ENCODE data around the gene RNF180. TPM values are rescaled to one million over a fixed set of nuclear protein-coding genes. Genes with fewer than 3 reads are reported as not detected.
A peak's percentile ranks its signal among the peaks of the same experiment; 100 is the strongest.

RNF180 gene
- 10 to 100 TPM; 10.0 to 11.3 (median 10.2) TPM for polyA plus RNA-seq (ENCODE audit: insufficient read length in 3 of 3)

GRCh38 chr5:64165500-64166200 lies at the start of gene RNF180:
RNF180 (plus strand) TSS chr5:64165843; CDS start chr5:64200808, 34,965 bp downstream.
- DNase-seq (ENCODE audit: low read depth in 3 of 3, low spot score in 2 of 3) = peak in 2 of 3 donors; percentile 17 to 33

- no peak for DNase-seq (ENCODE audit: low read depth in 3 of 3, low spot score in 2 of 3)
These were observed 40.1 kb upstream of the RNF180 start for GRCh38 chr5:64125521-64125920.

GRCh38 chr5:64126202-64126741 lies 39.4 kb upstream of the RNF180 start:
- DNase-seq (ENCODE audit: low read depth in 3 of 3, low spot score in 2 of 3) = no peak

- DNase-seq (ENCODE audit: low read depth in 3 of 3, low spot score in 2 of 3) = no peak
These were observed 25.6 kb upstream of the RNF180 start for GRCh38 chr5:64140018-64140417.

- no peak for DNase-seq (ENCODE audit: low read depth in 3 of 3, low spot score in 2 of 3)
These were observed 21.0 kb upstream of the RNF180 start for GRCh38 chr5:64144425-64145215.

- DNase-seq (ENCODE audit: low read depth in 3 of 3, low spot score in 2 of 3) = no peak
These were observed 20.3 kb upstream of the RNF180 start for GRCh38 chr5:64145216-64145895.

GRCh38 chr5:64147379-64147778 lies 18.3 kb upstream of the RNF180 start:
- DNase-seq (ENCODE audit: low read depth in 3 of 3, low spot score in 2 of 3) = no peak

GRCh38 chr5:64147849-64148441 lies 17.7 kb upstream of the RNF180 start:
- DNase-seq (ENCODE audit: low read depth in 3 of 3, low spot score in 2 of 3) = no peak

- no peak for DNase-seq (ENCODE audit: low read depth in 3 of 3, low spot score in 2 of 3)
These were observed 16.4 kb upstream of the RNF180 start for GRCh38 chr5:64149268-64149667.

- DNase-seq (ENCODE audit: low read depth in 3 of 3, low spot score in 2 of 3) = no peak
These were observed 15.7 kb upstream of the RNF180 start for GRCh38 chr5:64149857-64150521.

- DNase-seq (ENCODE audit: low read depth in 3 of 3, low spot score in 2 of 3) = no peak
These were observed 9.4 kb upstream of the RNF180 start for GRCh38 chr5:64156261-64156660.

GRCh38 chr5:64158827-64159226 lies 6.8 kb upstream of the RNF180 start:
- DNase-seq (ENCODE audit: low read depth in 3 of 3, low spot score in 2 of 3) = no peak

- no peak for DNase-seq (ENCODE audit: low read depth in 3 of 3, low spot score in 2 of 3)
These were observed 5.4 kb upstream of the RNF180 start for GRCh38 chr5:64160201-64160600.

GRCh38 chr5:64161420-64161819 lies 4.2 kb upstream of the RNF180 start:
- DNase-seq (ENCODE audit: low read depth in 3 of 3, low spot score in 2 of 3) = no peak

- no peak for DNase-seq (ENCODE audit: low read depth in 3 of 3, low spot score in 2 of 3)
These were observed 2.5 kb upstream of the RNF180 start for GRCh38 chr5:64163135-64163534.

GRCh38 chr5:64163746-64164145 lies 1.9 kb upstream of the RNF180 start:
- no peak for DNase-seq (ENCODE audit: low read depth in 3 of 3, low spot score in 2 of 3)

- DNase-seq (ENCODE audit: low read depth in 3 of 3, low spot score in 2 of 3) = no peak
These were observed 1.5 kb upstream of the RNF180 start for GRCh38 chr5:64164166-64164565.

- peak in 1 of 3 donors; percentile 19 for DNase-seq (ENCODE audit: low read depth in 3 of 3, low spot score in 2 of 3)
These were observed 513 bp upstream of the RNF180 start for GRCh38 chr5:64165160-64165499.

- DNase-seq (ENCODE audit: low read depth in 3 of 3, low spot score in 2 of 3) = peak in 2 of 3 donors; percentile 17 to 29
These were observed 737 bp downstream of the RNF180 start for GRCh38 chr5:64166201-64166959.

GRCh38 chr5:64176301-64176700 lies 10.7 kb downstream of the RNF180 start:
- no peak for DNase-seq (ENCODE audit: low read depth in 3 of 3, low spot score in 2 of 3)
